Neural crest cell (in vitro differentiated cells): ENCODE measurements around the gene NUP210L. TPM values are rescaled to one million over a fixed set of nuclear protein-coding genes. Genes with fewer than 3 reads are reported as not detected.
"Not testable (repeated sequence)": the region's sequence is repeated elsewhere in the genome, so short reads cannot be mapped to it uniquely, and the experiment has no call there.

Experiments used
- DNase-seq: peaks from one replicate; pipeline ENCODE4 v3.0.0; 2021; ENCODE audit warnings: low read depth, mixed read lengths, low spot score
- H3K27ac Mint-ChIP-seq: one replicate; pipeline ENCODE4 v1.8.0; 2021; ENCODE audit warnings: mild to moderate bottlenecking, mixed read lengths; ENCODE audit not compliant: unreplicated experiment
- H3K27me3 Mint-ChIP-seq: 2 replicates; pipeline ENCODE4 v1.8.0; 2021; ENCODE audit warnings: low read depth, mild to moderate bottlenecking, mixed read lengths
- H3K36me3 Mint-ChIP-seq: 2 replicates; pipeline ENCODE4 v1.8.0; 2021; ENCODE audit warnings: low read depth, mild to moderate bottlenecking, mixed read lengths
- H3K4me1 Mint-ChIP-seq: 2 replicates; pipeline ENCODE4 v1.8.0; 2021; ENCODE audit warnings: mixed read lengths
- H3K4me3 Mint-ChIP-seq: one replicate; pipeline ENCODE4 v1.8.0; 2021; ENCODE audit warnings: mild to moderate bottlenecking, mixed read lengths
- H3K9me3 Mint-ChIP-seq: 2 replicates; pipeline ENCODE4 v1.8.0; 2021; ENCODE audit warnings: mixed read lengths
- CTCF ChIP-seq: fragments of 200-600 bp; sonication (generic); conservative IDR thresholded peaks from 2 replicates; pipeline ENCODE4 v1.5.0; 2021; ENCODE audit warnings: antibody characterized with exemption, mild to moderate bottlenecking
- total RNA-seq: library from RNA; stranded (reverse); gene quantifications from 2 replicates; pipeline ENCODE4 v1.2.1, GENCODE V29; 2021

NUP210L gene
- total RNA-seq, 1 donor from 2014 or later, result 0.05 TPM

GRCh38 chr1:154094411-154094810 is 60.5 kb downstream of the NUP210L start:
- H3K4me1 Mint-ChIP-seq, result no peaks in the 10 kb centered on the region
- H3K27ac Mint-ChIP-seq, result no peak overlapping the region
- DNase-seq, result no peak
- no peak for TF ChIP-seq CTCF
- no peaks in the 10 kb centered on the region for H3K36me3 Mint-ChIP-seq
- peaks cover 6% of the 10 kb centered on the region for H3K27me3 Mint-ChIP-seq
- H3K4me3 Mint-ChIP-seq, result no peak overlapping the region
- H3K9me3 Mint-ChIP-seq, result no peaks in the 10 kb centered on the region

GRCh38 chr1:154093699-154094098 is 61.2 kb downstream of the NUP210L start:
- H3K27ac Mint-ChIP-seq, result no peak overlapping the region
- H3K4me3 Mint-ChIP-seq, result no peak overlapping the region

GRCh38 chr1:154091706-154092105 is 63.2 kb downstream of the NUP210L start:
- Mint-ChIP-seq H3K9me3 (no peaks in the 10 kb centered on the region), H3K27me3 (peaks cover 20% of the 10 kb centered on the region), H3K36me3 (no peaks in the 10 kb centered on the region), H3K4me1 (no peaks in the 10 kb centered on the region), H3K4me3 (no peak overlapping the region), H3K27ac (no peak overlapping the region)
- TF ChIP-seq CTCF, result no peak
- DNase-seq, result no peak

More at GRCh38 chr1:154093699-154094098, 61.2 kb downstream of the NUP210L start:
- Mint-ChIP-seq H3K9me3 (no peaks in the 10 kb centered on the region), H3K36me3 (no peaks in the 10 kb centered on the region), H3K4me1 (no peaks in the 10 kb centered on the region), H3K27me3 (peaks cover 9% of the 10 kb centered on the region)
- no peak for TF ChIP-seq CTCF
- no peak for DNase-seq

- Mint-ChIP-seq H3K9me3 (peaks cover 2% of the 10 kb centered on the region), H3K4me1 (no peaks in the 10 kb centered on the region), H3K27me3 (peaks cover 25% of the 10 kb centered on the region), H3K27ac (no peak overlapping the region), H3K4me3 (no peak overlapping the region), H3K36me3 (no peaks in the 10 kb centered on the region)
- no peak for DNase-seq
- TF ChIP-seq CTCF, result no peak
Measured at GRCh38 chr1:154087574-154087973, 67.3 kb downstream of the NUP210L start.

GRCh38 chr1:154083057-154083456 is 71.8 kb downstream of the NUP210L start:
- H3K4me3 Mint-ChIP-seq, DNase-seq, H3K36me3 Mint-ChIP-seq, H3K27ac Mint-ChIP-seq, H3K9me3 Mint-ChIP-seq, H3K4me1 Mint-ChIP-seq: not testable (repeated sequence)
- peaks cover 15% of the 10 kb centered on the region for H3K27me3 Mint-ChIP-seq

GRCh38 chr1:154081386-154082126 is 73.3 kb downstream of the NUP210L start:
- no peak for DNase-seq
- Mint-ChIP-seq H3K9me3 (peaks cover 6% of the 10 kb centered on the region), H3K36me3 (peaks cover 3% of the 10 kb centered on the region), H3K4me3 (no peak overlapping the region), H3K27ac (no peak overlapping the region), H3K27me3 (peaks cover 6% of the 10 kb centered on the region), H3K4me1 (no peaks in the 10 kb centered on the region)
- no peak for TF ChIP-seq CTCF
